Activated CD8-positive, alpha-beta memory T cell treated with anti-CD3 and anti-CD28 coated beads for 48 hours (primary cell): Measurements from ENCODE around the gene ARHGAP10.

ENCODE experiments used
- DNase-seq, 3 experiments: peaks; one replicate each; pipeline ENCODE4 v3.0.0-alpha.2; 2020; ENCODE audit warnings: low read depth in 2 of 3, low spot score in 2 of 3

ARHGAP10 gene

GRCh38 chr4:148060264-148061140 is 328.6 kb downstream of the ARHGAP10 start:
- DNase-seq, result no peak

GRCh38 chr4:148061141-148061481 is 329.2 kb downstream of the ARHGAP10 start:
- no peak for DNase-seq

GRCh38 chr4:148061795-148062194 is 329.9 kb downstream of the ARHGAP10 start:
- DNase-seq, result no peak

GRCh38 chr4:148062301-148062950 is 330.5 kb downstream of the ARHGAP10 start:
- no peak for DNase-seq

DNA sequence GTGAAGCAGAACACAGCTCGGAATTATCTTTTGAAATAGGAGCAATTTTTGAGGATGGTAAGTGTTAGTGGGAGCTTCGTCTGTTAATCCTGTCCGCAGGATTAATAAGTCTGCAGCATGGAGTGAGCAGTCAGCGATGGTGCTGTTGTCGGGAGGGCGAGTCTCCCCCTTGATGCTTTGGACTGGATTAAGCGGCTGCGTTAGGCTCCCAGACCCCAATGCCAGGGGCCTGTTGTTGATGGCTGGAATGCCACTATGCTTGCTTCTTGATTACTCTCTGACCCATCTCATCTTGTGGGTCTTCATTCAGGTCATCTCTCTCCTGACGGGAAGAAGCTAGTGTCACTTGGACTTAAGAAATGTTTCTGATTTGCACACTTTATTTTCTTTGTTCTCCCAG is 332.6 kb downstream of the ARHGAP10 start:
- DNase-seq, result no peak

DNA sequence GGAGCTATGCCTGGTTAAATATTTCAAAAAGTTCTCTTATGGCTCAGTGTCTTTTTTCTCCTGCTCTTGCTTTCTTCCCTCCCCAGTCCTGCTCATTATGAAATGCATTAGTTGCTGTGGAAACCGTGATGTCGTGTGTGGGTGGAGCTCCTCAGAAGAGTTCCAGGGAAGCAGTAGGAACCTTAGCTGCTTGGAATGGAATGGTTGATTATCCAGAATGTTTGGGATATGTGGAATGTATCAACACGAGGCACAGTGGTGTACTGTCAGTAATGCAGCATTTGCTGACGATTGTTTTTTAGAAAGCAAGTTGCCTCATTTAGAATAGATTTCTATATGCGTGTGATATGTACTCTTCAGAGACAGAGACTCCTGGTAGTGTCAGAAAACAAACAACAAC is 333.2 kb downstream of the ARHGAP10 start:
- no peak for DNase-seq

- no peak for DNase-seq
These were observed 335.5 kb downstream of the ARHGAP10 start for GRCh38 chr4:148067301-148067916.

DNA sequence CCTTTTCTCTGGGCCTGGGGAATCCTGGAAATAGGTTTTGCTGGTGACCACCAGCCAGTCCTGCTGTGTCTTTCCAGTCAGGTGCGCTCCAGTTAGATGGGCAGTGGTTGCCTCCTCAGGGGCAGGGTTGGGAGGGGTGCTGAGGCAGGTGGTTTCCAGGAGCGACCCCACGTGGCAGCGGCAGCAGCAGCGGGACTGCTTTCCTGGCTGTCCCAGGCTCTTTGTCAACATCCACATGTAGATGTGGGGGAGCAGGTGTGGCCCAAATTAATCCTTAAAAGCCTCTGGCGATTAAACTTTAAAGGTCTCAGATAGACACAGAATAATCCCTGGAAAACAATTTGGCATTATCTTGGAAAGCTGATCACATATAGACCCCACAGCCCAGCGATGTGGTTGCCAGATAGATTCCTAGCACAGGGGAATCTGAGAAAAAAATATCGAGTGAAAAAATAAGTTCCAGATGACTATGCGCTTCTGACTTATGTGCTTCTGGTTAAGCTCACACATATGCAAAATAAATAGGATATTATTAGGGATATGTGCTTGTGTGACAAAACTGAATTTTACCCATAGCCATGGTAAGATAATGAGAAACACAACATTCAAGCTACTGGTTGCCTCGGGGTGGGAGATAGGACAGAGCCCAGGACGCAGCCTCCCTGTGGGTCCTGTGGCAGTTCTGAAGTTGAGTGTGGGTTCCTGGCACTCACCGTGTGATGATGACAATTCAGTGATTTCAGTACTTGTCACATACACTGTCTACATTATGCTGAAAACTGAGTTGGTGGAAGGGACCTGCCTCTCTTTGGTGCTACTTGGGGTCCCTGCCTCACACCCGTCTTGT is 336.4 kb downstream of the ARHGAP10 start:
- no peak for DNase-seq

GRCh38 chr4:148069086-148069894 is 337.4 kb downstream of the ARHGAP10 start:
- no peak for DNase-seq

GRCh38 chr4:148069895-148070178 is 337.9 kb downstream of the ARHGAP10 start:
- DNase-seq, result no peak

DNA sequence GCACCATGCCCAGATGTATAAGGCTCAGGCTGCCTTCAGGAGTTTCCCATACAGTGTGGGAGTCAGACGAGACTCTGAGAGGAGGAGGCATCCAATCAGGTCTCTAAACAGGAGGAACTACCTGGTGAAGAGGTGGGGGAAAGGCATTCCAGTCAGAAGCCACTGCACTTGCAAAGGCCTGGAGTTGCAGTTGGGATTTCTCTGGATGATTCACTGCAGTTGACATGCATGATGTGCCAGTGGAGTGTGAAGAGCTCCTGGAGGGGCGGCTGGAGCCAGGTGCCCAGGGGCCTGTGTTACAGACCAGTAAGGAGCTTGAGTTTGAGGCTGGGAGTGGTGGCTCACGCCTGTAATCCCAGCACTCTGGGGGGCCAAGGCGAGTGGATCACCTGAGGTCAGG is 339.1 kb downstream of the ARHGAP10 start:
- DNase-seq, result no peak

DNA sequence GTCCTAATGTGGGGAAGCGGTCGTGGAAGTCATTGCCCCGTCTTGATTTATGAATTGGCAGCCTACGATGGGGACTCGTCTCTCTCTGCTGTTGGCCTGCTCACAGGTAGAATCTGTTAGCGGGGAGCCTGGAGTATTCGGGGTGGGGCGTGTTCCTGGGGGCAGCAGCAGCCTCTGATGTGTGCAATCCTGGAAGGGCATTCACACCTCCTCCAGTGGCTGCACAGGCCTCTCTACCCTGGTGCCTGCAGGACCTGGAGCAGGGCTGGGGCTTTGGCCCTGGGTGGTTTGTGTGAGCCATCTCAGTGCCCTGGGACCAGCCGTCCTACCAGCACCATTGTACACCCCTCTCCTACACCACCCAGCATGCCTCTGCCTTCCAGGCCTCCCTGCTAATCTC is 340.9 kb downstream of the ARHGAP10 start:
- no peak for DNase-seq

GRCh38 chr4:148073349-148073748 is 341.5 kb downstream of the ARHGAP10 start:
- DNase-seq, result no peak

GRCh38 chr4:148074462-148074861 is 342.6 kb downstream of the ARHGAP10 start:
- no peak for DNase-seq

GRCh38 chr4:148075438-148075837 is 343.6 kb downstream of the ARHGAP10 start:
- no peak for DNase-seq

DNA sequence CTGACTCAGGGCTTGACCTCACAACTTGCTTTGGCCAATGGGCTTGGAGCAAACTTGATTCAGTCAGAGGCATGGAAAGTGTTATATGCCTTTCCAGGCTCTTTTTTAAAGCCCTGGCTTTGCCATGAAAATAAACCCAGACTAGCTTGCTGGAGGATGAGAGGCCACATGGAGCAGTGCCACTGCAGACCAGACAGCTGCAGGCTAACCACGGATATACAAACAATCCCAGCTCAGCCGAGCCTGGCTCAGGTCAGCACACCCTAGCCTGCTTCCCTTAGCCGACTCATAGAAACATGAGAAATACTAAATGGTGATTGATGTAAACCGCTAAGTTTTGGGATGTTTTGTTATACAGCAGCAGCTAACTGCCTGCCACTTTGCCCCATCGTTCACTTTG is 345.1 kb downstream of the ARHGAP10 start:
- no peak for DNase-seq

GRCh38 chr4:148077581-148077980 is 345.7 kb downstream of the ARHGAP10 start:
- DNase-seq, result no peak

DNA sequence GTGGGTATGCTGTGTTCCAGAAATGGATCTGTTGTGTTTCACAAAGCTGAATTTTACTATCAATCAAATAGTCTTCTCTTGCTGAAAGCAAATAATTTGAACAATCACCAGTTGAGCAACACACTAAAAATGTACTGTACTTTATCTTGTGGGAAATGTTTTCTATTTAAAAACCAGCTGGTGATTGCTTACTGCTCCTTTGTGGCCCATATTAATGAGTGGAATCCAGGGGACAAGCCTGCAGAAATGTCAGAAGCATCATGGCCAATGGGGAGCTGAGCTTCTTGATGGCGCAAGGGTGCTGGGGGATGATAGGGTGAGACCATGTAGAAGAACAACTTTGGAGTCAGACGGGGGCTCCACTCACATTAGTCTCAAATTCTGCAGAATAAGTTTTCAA is 346.2 kb downstream of the ARHGAP10 start:
- DNase-seq, result no peak

DNA sequence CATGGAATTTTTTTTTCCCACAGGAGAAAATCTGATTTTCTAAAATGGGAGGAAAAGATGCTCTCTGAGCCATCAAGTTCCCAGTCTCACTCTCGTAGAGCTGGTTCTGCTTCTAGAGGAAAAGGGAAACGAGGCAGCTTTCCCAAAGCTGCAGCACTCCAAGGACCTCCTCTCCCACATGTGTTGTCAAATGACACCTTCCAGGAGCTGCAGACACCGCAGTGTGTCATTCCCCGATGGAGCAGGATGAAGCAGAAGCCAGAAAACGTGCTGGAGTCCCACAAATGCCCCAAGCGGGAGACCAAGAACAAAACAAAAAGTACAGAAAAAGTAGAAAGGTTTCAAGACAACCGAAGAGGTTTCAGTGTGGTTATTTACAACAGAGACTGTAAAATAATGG is 348.1 kb downstream of the ARHGAP10 start:
- no peak for DNase-seq

DNA sequence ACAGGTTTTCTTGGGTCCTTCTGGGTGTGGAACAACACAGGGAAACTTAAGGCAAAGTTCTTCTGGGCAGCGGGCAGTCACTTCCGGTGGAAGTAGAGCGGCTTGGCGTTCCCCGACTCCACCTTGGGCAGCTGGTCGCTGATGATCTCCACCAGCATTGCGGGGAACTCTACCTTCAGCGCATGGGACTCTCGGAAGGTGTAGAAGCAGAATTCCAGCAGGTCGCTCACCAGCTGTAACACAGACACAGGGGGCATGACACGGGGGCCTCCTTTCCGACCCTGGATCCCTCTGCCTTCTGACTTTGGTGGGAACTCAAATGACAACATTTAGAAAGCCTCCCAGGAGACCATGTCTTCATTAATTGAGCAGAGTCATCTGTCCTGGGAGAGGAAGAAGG is 349.4 kb downstream of the ARHGAP10 start:
- no peak for DNase-seq

GRCh38 chr4:148081745-148082144 is 349.9 kb downstream of the ARHGAP10 start:
- DNase-seq, result no peak
